Right atrium auricular region (tissue), 2 donors: ENCODE measurements around the gene GPLD1. TPM values are rescaled to one million over a fixed set of nuclear protein-coding genes. Genes with fewer than 3 reads are reported as not detected.

Experiments
- DNase-seq: peaks from one replicate; pipeline ENCODE4 v3.0.0-alpha.2; 2019; ENCODE audit warnings: low spot score
- H3K27ac ChIP-seq, 2 donors: fragments of 200-600 bp; sonication (generic); 1 replicate in 1 of 2; 2 replicates in 1 of 2; pipeline ENCODE4 v1.5.1; 2016 to 2019
- H3K27me3 ChIP-seq, 2 donors: fragments of 200-600 bp; sonication (generic); one replicate each; pipeline versions ENCODE4 v1.5.1 to v1.6.0; 2017 to 2019
- H3K36me3 ChIP-seq: fragments of 200-600 bp; sonication (generic); one replicate; pipeline ENCODE4 v1.5.1; 2016
- H3K4me1 ChIP-seq, 2 donors: fragments of 200-600 bp; sonication (generic); one replicate each; pipeline versions ENCODE4 v1.5.1 to v1.6.0; 2017 to 2019
- H3K4me3 ChIP-seq, 2 donors: fragments of 200-600 bp; sonication (generic); 1 replicate in 1 of 2; 2 replicates in 1 of 2; pipeline ENCODE4 v1.5.1; 2017 to 2019; ENCODE audit warnings: mild to moderate bottlenecking in 1 of 2, moderate library complexity in 1 of 2
- H3K9me3 ChIP-seq, 2 donors: fragments of 200-600 bp; sonication (generic); one replicate each; pipeline ENCODE4 v1.5.1; 2019
- total RNA-seq, 2 donors: library from RNA; depleted of rRNA; stranded (reverse); fragments of >200 nt; gene quantifications; one replicate each; pipeline ENCODE4 v1.1.0, GENCODE V29; 2016
- TF ChIP-seq, protein P1 (sequence below), 2 donors: fragments of 200-600 bp; sonication (generic); IDR thresholded peaks; one replicate each; pipeline ENCODE4 v1.5.1; 2019; ENCODE audit warnings: antibody characterized with exemption in 2 of 2

The GPLD1 gene
- total RNA-seq, 2 donors from 2014 or later = 0.33 to 0.71 TPM

DNA sequence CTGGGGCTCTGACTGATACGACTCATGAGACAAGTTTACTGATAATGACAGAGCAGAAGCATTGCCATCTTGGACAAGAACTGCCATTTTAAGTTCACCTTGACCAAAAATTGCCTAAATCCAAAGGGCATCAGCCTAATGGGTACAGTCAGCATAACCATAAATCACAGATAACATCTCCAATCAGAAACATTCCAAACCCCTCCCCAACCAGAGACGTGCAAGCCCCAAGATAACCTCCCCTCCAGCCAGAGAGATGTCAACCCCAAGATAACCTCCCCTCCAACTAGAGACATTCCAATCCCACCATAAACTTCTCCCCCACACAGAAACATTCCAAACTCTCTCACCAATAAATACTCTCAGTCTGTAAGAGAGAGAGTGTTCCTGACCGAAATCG, 10.5 kb downstream of the GPLD1 start:
- no peaks in the 10 kb centered on the region for H3K9me3 ChIP-seq
- TF ChIP-seq, protein P1, sequence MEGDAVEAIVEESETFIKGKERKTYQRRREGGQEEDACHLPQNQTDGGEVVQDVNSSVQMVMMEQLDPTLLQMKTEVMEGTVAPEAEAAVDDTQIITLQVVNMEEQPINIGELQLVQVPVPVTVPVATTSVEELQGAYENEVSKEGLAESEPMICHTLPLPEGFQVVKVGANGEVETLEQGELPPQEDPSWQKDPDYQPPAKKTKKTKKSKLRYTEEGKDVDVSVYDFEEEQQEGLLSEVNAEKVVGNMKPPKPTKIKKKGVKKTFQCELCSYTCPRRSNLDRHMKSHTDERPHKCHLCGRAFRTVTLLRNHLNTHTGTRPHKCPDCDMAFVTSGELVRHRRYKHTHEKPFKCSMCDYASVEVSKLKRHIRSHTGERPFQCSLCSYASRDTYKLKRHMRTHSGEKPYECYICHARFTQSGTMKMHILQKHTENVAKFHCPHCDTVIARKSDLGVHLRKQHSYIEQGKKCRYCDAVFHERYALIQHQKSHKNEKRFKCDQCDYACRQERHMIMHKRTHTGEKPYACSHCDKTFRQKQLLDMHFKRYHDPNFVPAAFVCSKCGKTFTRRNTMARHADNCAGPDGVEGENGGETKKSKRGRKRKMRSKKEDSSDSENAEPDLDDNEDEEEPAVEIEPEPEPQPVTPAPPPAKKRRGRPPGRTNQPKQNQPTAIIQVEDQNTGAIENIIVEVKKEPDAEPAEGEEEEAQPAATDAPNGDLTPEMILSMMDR (IDR thresholded peaks at IDR 0.05) = no peak
- H3K27ac ChIP-seq = no peak overlapping the region

GRCh38 chr6:24477070-24477469, 12.3 kb downstream of the GPLD1 start:
- TF ChIP-seq, protein P1 (IDR thresholded peaks at IDR 0.05) = no peak
- Histone ChIP-seq H3K4me3 (no peak overlapping the region), H3K36me3 (no peaks in the 10 kb centered on the region), H3K9me3 (no peaks in the 10 kb centered on the region), H3K27ac (no peak overlapping the region), H3K27me3 (no peaks in the 10 kb centered on the region), H3K4me1 (no peaks in the 10 kb centered on the region)
- DNase-seq = peak; percentile 4

More for the DNA sequence above, 10.5 kb downstream of the GPLD1 start:
- peak; percentile 11 for DNase-seq
- H3K4me1 ChIP-seq = no peaks in the 10 kb centered on the region
- H3K4me3 ChIP-seq = no peak overlapping the region
- no peaks in the 10 kb centered on the region for H3K27me3 ChIP-seq
- H3K36me3 ChIP-seq = no peaks in the 10 kb centered on the region

GRCh38 chr6:24476631-24477030, 12.7 kb downstream of the GPLD1 start:
- TF ChIP-seq, protein P1 (IDR thresholded peaks at IDR 0.05) = no peak
- H3K9me3 ChIP-seq = no peaks in the 10 kb centered on the region
- H3K27ac ChIP-seq = no peak overlapping the region
- DNase-seq = no peak
- no peaks in the 10 kb centered on the region for H3K36me3 ChIP-seq
- H3K4me3 ChIP-seq = no peak overlapping the region
- no peaks in the 10 kb centered on the region for H3K4me1 ChIP-seq
- H3K27me3 ChIP-seq = no peaks in the 10 kb centered on the region

GRCh38 chr6:24472181-24472580, 17.2 kb downstream of the GPLD1 start:
- H3K27ac ChIP-seq = no peak overlapping the region
- TF ChIP-seq, protein P1 (IDR thresholded peaks at IDR 0.05) = no peak
- no peak overlapping the region for H3K4me3 ChIP-seq

GRCh38 chr6:24469811-24470210, 19.6 kb downstream of the GPLD1 start:
- TF ChIP-seq, protein P1 (IDR thresholded peaks at IDR 0.05) = no peak
- H3K4me1 ChIP-seq = no peaks in the 10 kb centered on the region
- DNase-seq = peak; percentile 16
- no peaks in the 10 kb centered on the region for H3K36me3 ChIP-seq
- no peak overlapping the region for H3K4me3 ChIP-seq
- no peaks in the 10 kb centered on the region for H3K27me3 ChIP-seq
- H3K27ac ChIP-seq = no peak overlapping the region
- H3K9me3 ChIP-seq = no peaks in the 10 kb centered on the region

More at GRCh38 chr6:24472181-24472580, 17.2 kb downstream of the GPLD1 start:
- Histone ChIP-seq H3K9me3 (no peaks in the 10 kb centered on the region), H3K36me3 (no peaks in the 10 kb centered on the region), H3K4me1 (no peaks in the 10 kb centered on the region), H3K27me3 (no peaks in the 10 kb centered on the region)
- DNase-seq = no peak
